RWPE1 (cell line): ENCODE measurements around the gene CHP2.
"Not testable (repeated sequence)": the region's sequence is repeated elsewhere in the genome, so short reads cannot be mapped to it uniquely, and the experiment has no call there.

Experiments
- CTCF ChIA-PET: fragments of 350-600 bp; sonication (Branson Sonifier 250); formaldehyde crosslinking; extraction: SDS; loops from one replicate; lab custom pipeline; 2021; lab: Yijun Ruan, JAX
- POLR2A ChIA-PET: fragments of 400-600 bp; formaldehyde crosslinking; extraction: SDS; loops from one replicate; lab custom pipeline; 2020; ENCODE audit warnings: antibody characterized with exemption; ENCODE audit not compliant: low non-redundant PET; lab: Yijun Ruan, JAX
- DNase-seq: peaks from one replicate; pipeline ENCODE4 v3.0.0; 2012; ENCODE audit warnings: low spot score
- H3K27ac ChIP-seq: fragments of 450-650 bp; 2 replicates; pipeline ENCODE4 v1.5.1; 2017
- CTCF ChIP-seq: fragments of 450-650 bp; conservative IDR thresholded peaks from 2 replicates; pipeline ENCODE4 v1.5.1; 2017; ENCODE audit warnings: low read depth, mild to moderate bottlenecking

CHP2 gene

GRCh38 chr16:23711785-23712184 is 43.0 kb upstream of the CHP2 start:
- ChIA-PET CTCF (interaction anchor here (0.7 kb wide), 1 partner anchor 1258 kb away, joined by 3 read pairs; no protein-coding TSS in a partner anchor), POLR2A (no interaction called here)
- no peak for DNase-seq
- TF ChIP-seq CTCF, result no peak
- no peak overlapping the region for H3K27ac ChIP-seq

DNA sequence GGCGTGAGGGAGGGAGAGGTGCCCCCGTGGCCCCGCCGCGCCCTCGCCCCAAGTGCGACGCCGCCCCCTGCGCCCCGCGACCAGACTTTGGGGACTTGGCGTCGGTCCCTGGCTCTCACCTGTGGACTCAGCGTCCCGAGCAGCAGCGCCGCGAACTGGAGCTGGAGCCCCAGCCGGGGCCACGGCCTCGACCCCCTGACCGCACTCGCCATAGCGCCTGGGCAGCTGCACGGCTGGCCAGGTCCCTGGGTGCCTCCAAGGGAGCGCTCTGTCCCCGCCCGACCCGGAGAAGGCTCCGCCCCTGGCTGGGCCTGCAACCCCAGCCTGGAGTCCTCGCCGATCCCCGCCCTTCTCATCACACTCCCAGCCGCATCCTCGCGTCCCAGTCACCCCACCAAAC is 41.9 kb upstream of the CHP2 start, which contains the start of gene ERN2:
Gene ERN2, minus strand, starts transcription at position 247 of the 400 bp plus-strand sequence. Its CDS starts 35 bp downstream, at position 212.
- CTCF ChIA-PET, result no interaction called here
- POLR2A ChIA-PET, result no interaction called here
- DNase-seq, result no peak
- no peak within 1 kb of the TSS for H3K27ac ChIP-seq
- TF ChIP-seq CTCF, result no peak

DNA sequence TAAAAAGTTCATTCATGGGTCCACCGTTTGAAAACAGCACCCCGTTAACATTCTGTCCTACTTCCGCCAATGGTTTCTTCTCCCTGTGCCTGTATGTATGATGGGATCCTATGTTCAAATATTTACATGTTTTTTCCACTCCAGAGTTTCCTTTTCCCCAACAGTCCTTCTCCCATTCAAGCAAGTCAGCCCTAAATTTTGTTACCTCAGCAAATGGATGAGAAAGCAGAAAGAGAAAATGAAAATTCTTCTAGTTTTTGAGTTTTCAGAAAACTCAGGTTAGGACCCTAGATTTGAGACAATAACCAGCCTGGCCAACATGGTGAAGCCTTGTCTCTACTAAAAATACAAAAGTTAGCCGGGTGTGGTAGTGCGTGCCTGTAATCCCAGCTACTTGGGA is 38.3 kb upstream of the CHP2 start:
- ChIA-PET CTCF (no interaction called here), POLR2A (no interaction called here)
- no peak overlapping the region for H3K27ac ChIP-seq
- no peak for TF ChIP-seq CTCF
- DNase-seq, result no peak

- H3K27ac ChIP-seq, POLR2A ChIA-PET, DNase-seq, CTCF ChIA-PET: not testable (repeated sequence)
Observed at GRCh38 chr16:23722613-23723240, 32.1 kb upstream of the CHP2 start.

DNA sequence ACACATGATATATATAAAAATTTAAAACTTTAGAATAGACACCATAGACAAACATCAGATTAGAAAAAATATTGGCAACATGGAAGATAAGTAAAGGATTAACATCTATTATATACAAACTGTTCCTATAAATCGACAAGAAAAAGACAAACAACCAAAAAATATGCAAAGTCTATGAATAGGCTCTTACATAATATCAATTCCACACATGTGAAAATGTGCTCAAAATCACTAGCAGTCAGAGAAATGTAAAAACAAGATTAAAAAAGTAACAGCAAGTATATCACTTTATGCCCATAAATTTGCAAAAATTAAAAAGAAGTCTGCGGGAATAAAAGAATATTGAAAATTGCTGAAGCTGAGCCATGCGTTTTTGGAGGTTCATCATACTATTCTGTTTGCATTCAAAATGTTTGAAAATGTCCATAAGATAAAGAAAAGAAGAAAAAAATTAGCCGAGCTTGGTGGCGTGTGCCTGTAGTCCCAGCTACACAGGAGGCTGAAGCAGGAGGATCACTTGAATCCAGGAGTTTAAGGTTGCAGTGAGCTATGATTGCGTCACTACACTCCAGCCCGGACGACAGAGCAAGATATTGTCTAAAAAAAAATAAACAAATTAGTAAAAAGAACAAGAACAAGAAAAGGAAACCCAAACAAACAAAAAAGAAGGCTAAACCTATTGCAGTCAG is 30.6 kb upstream of the CHP2 start:
- DNase-seq, result no peak
- CTCF ChIA-PET, result no interaction called here
- no peak for TF ChIP-seq CTCF
- POLR2A ChIA-PET, result no interaction called here
- H3K27ac ChIP-seq, result no peak overlapping the region

DNA sequence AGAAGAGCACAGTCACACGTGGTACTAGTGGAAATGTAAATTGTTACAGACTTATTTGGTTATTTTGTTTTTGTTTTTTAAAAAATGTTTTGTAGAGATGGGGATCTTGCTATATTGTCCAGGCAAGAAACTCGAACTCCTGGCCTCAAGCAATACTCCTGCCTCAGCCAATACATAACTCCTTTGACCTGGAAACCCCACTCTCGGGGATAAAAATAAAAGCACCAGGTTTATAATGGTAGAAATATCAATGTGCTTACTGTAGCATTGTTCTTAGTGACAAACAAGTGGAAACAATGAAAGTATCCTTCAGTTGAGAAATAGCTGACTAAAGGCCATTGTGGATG is 30.1 kb upstream of the CHP2 start:
- DNase-seq, result no peak
- CTCF ChIA-PET, result interaction anchor here (0.6 kb wide), 1 partner anchor 10 kb away, joined by 3 read pairs; no protein-coding TSS in a partner anchor

More for the DNA sequence above, 30.1 kb upstream of the CHP2 start:
- POLR2A ChIA-PET, result no interaction called here
- TF ChIP-seq CTCF, result no peak
- H3K27ac ChIP-seq, result no peak overlapping the region
